SK-N-SH (cell line): ENCODE results near the gene DDX46. TPM values are rescaled to one million over a fixed set of nuclear protein-coding genes. Genes with fewer than 3 reads are reported as not detected.
A peak's percentile ranks its signal among the peaks of the same experiment; 100 is the strongest.
"Not testable (repeated sequence)": the region's sequence is repeated elsewhere in the genome, so short reads cannot be mapped to it uniquely, and the experiment has no call there.

Experiments used
- CTCF ChIA-PET: fragments of 300-600, 350-600 bp; formaldehyde crosslinking; extraction: SDS; loops from one replicate; lab custom pipeline; 2021; lab: Yijun Ruan, JAX
- POLR2A ChIA-PET: fragments of 350-600 bp; sonication (Branson Sonifier 250); formaldehyde crosslinking; extraction: SDS; loops from one replicate; lab custom pipeline; 2020; ENCODE audit warnings: antibody characterized with exemption, inconsistent platforms; lab: Yijun Ruan, JAX
- DNase-seq: peaks from one replicate; pipeline ENCODE4 v3.0.0; 2012
- H2AFZ ChIP-seq: fragments of 200-600 bp; sonication (generic); 2 replicates; pipeline ENCODE4 v1.8.1; 2016; ENCODE audit warnings: antibody characterized with exemption, mild to moderate bottlenecking, low read depth
- H3F3A ChIP-seq: fragments of 200-600 bp; sonication (generic); replicated peaks from 2 replicates; pipeline ENCODE3; 2016; ENCODE audit warnings: antibody characterized with exemption, mild to moderate bottlenecking; ENCODE audit not compliant: insufficient read depth
- H3K27ac ChIP-seq, 2 experiments: fragments of 200-500 bp in 1 of 2; fragments of 200-600 bp in 1 of 2; sonication (Bioruptor generic) in 1 of 2; sonication (generic), shearing (Covaris generic) in 1 of 2; 2 replicates each; pipeline versions ENCODE4 v1.5.1 to v1.6.1; 2014 to 2016; ENCODE audit warnings: low read depth in 2 of 2, inconsistent platforms in 1 of 2, low read length in 1 of 2, mild to moderate bottlenecking in 1 of 2, mixed read lengths in 1 of 2
- H3K27me3 ChIP-seq: fragments of 200-600 bp; sonication (generic), shearing (Covaris generic); 2 replicates; pipeline ENCODE4 v1.6.1; 2016; ENCODE audit warnings: mixed run types; ENCODE audit not compliant: insufficient read depth
- H3K36me3 ChIP-seq, 2 experiments: fragments of 200-500 bp in 1 of 2; fragments of 200-600 bp in 1 of 2; sonication (Bioruptor generic) in 1 of 2; sonication (generic) in 1 of 2; replicated peaks in 1 of 2; 2 replicates each; pipeline versions ENCODE3 to v1.5.1; 2014 to 2016; ENCODE audit warnings: low read length in 1 of 2, mild to moderate bottlenecking in 1 of 2; ENCODE audit not compliant: insufficient read depth in 2 of 2, control insufficient read depth in 1 of 2
- H3K4me1 ChIP-seq, 2 experiments: fragments of 200-500 bp in 1 of 2; fragments of 200-600 bp in 1 of 2; sonication (Bioruptor generic) in 1 of 2; sonication (generic), shearing (Covaris generic) in 1 of 2; 2 replicates each; pipeline versions ENCODE4 v1.5.1 to v1.6.1; 2014 to 2016; ENCODE audit warnings: low read depth in 1 of 2, low read length in 1 of 2, mixed run types in 1 of 2; ENCODE audit not compliant: insufficient read depth in 2 of 2, control insufficient read depth in 1 of 2
- H3K4me2 ChIP-seq: fragments of 200-600 bp; sonication (generic), shearing (Covaris generic); 2 replicates; pipeline ENCODE4 v1.6.1; 2017; ENCODE audit warnings: mixed run types
- H3K4me3 ChIP-seq, 2 experiments: fragments of 200-500 bp in 1 of 2; fragments of 200-600 bp in 1 of 2; sonication (Bioruptor generic) in 1 of 2; sonication (generic), shearing (Covaris generic) in 1 of 2; 2 replicates each; pipeline versions ENCODE4 v1.5.1 to v1.8.1; 2014 to 2016; ENCODE audit warnings: low read depth in 2 of 2, inconsistent platforms in 1 of 2, low read length in 1 of 2, mild to moderate bottlenecking in 1 of 2, mixed read lengths in 1 of 2, moderate library complexity in 1 of 2
- H3K79me2 ChIP-seq: fragments of 200-600 bp; sonication (generic); 2 replicates; pipeline ENCODE4 v1.8.1; 2017; ENCODE audit warnings: mild to moderate bottlenecking; ENCODE audit not compliant: insufficient read depth
- H3K9ac ChIP-seq: fragments of 200-600 bp; sonication (generic); 2 replicates; pipeline ENCODE4 v1.6.1; 2017; ENCODE audit warnings: mixed run types
- H3K9me2 ChIP-seq: fragments of 200-600 bp; sonication (generic); 2 replicates; pipeline ENCODE4 v1.6.1; 2017; ENCODE audit warnings: mixed run types
- H3K9me3 ChIP-seq: fragments of 200-600 bp; sonication (generic); 2 replicates; pipeline ENCODE4 v1.6.1; 2017; ENCODE audit warnings: mixed run types, mild to moderate bottlenecking, moderate library complexity
- H4K20me1 ChIP-seq: fragments of 200-600 bp; sonication (generic); 2 replicates; pipeline ENCODE4 v1.6.1; 2017; ENCODE audit warnings: mild to moderate bottlenecking, mixed run types; ENCODE audit not compliant: insufficient read depth
- CHD2 ChIP-seq: fragments of 150-350 bp; IDR thresholded peaks from 2 replicates; pipeline ENCODE4 v1.6.1; 2018; ENCODE audit warnings: low read length; ENCODE audit not compliant: partially characterized antibody
- EZH2phosphoT487 ChIP-seq: fragments of 200-600 bp; sonication (generic); IDR thresholded peaks from 2 replicates; pipeline ENCODE4 v1.6.1; 2017; ENCODE audit warnings: low read depth, mixed run types, mild to moderate bottlenecking, antibody characterized with exemption, moderate library complexity, borderline replicate concordance
- FOXJ3 ChIP-seq: sonication (generic); formaldehyde crosslinking; IDR thresholded peaks from 2 replicates; pipeline ENCODE4 v1.5.1; 2020; ENCODE audit warnings: mild to moderate bottlenecking, missing genetic modification reagents
- GATA2 ChIP-seq: sonication (generic); formaldehyde crosslinking; IDR thresholded peaks from 2 replicates; pipeline ENCODE4 v1.5.0; 2020; ENCODE audit warnings: mild to moderate bottlenecking, missing genetic modification reagents
- IRF3 ChIP-seq: fragments of 150-350 bp; IDR thresholded peaks from 2 replicates; pipeline ENCODE4 v1.6.1; 2016; ENCODE audit warnings: mild to moderate bottlenecking, low read depth, low read length
- JUND ChIP-seq: IDR thresholded peaks from 2 replicates; pipeline ENCODE4 v1.4.0; 2012
- MEF2A ChIP-seq: IDR thresholded peaks from 2 replicates; pipeline ENCODE4 v1.4.0; 2012; ENCODE audit warnings: low read depth, borderline replicate concordance
- MXI1 ChIP-seq: IDR thresholded peaks from 2 replicates; pipeline ENCODE4 v1.6.1; 2012; ENCODE audit warnings: mild to moderate bottlenecking, low read depth, low read length, improper control_type of control experiment
- NFIC ChIP-seq: IDR thresholded peaks from 2 replicates; pipeline ENCODE4 v1.4.0; 2012; ENCODE audit warnings: borderline replicate concordance
- NRF1 ChIP-seq: IDR thresholded peaks from 2 replicates; pipeline ENCODE4 v1.6.1; 2012; ENCODE audit warnings: low read depth, mild to moderate bottlenecking, low read length
- RAD21 ChIP-seq: IDR thresholded peaks from 2 replicates; pipeline ENCODE4 v1.6.1; 2012; ENCODE audit warnings: mild to moderate bottlenecking, low read length
- RCOR1 ChIP-seq: fragments of 150-350 bp; IDR thresholded peaks from 2 replicates; pipeline ENCODE4 v1.6.1; 2017; ENCODE audit warnings: antibody characterized with exemption, low read length
- RXRA ChIP-seq: IDR thresholded peaks from 2 replicates; pipeline ENCODE4 v1.4.0; 2012; ENCODE audit warnings: low read depth, mild to moderate bottlenecking, borderline replicate concordance
- SIN3A ChIP-seq: IDR thresholded peaks from 2 replicates; pipeline ENCODE4 v1.6.1; 2012; ENCODE audit warnings: low read depth, mild to moderate bottlenecking, low read length, moderate library complexity, borderline replicate concordance
- TCF12 ChIP-seq: IDR thresholded peaks from 2 replicates; pipeline ENCODE4 v1.4.0; 2012
- TEAD4 ChIP-seq: IDR thresholded peaks from 2 replicates; pipeline ENCODE4 v1.4.0; 2012; ENCODE audit warnings: mild to moderate bottlenecking, borderline replicate concordance; ENCODE audit not compliant: insufficient read depth
- USF2 ChIP-seq: fragments of 150-350 bp; IDR thresholded peaks from 2 replicates; pipeline ENCODE4 v1.6.1; 2017; ENCODE audit warnings: antibody characterized with exemption, low read length, low read depth, borderline replicate concordance
- YY1 ChIP-seq: IDR thresholded peaks from 2 replicates; pipeline ENCODE4 v1.4.0; 2012; ENCODE audit warnings: low read depth, mild to moderate bottlenecking
- WGBS: methylation state at CpG from one replicate; pipeline ENCODE4 v1.1.6; 2017; ENCODE audit warnings: low lambda C conversion rate; 5-methylcytosine and 5-hydroxymethylcytosine counted together
- polyA plus RNA-seq, 3 experiments: library from polyadenylated mRNA; depleted of rRNA; stranded (reverse); fragments of >200 nt; gene quantifications; 2 replicates each; pipeline ENCODE4 v1.2.3, GENCODE V29; 2012
- TF ChIP-seq, protein P1 (sequence below): IDR thresholded peaks from 2 replicates; pipeline ENCODE4; 2012
- TF ChIP-seq, protein P2 (sequence below): IDR thresholded peaks from 2 replicates; pipeline ENCODE4 v1.4.0; 2012; ENCODE audit warnings: low read depth, borderline replicate concordance

DDX46 gene
- polyA plus RNA-seq, 1 of the 3 experiments (the other 2 are of a cell fraction) = 20.3 TPM

GRCh38 chr5:134846641-134846960, 88.0 kb downstream of the DDX46 start:
- Histone ChIP-seq H3K9ac (peak overlapping the region; percentile 92), H3K9me2 (no peaks in the 10 kb centered on the region), H3K79me2 (peaks cover 54% of the 10 kb centered on the region), H3K27me3 (no peaks in the 10 kb centered on the region), H3K4me1 (peaks cover 6 to 35% of the 10 kb centered on the region in 2 experiments), H3K9me3 (no peaks in the 10 kb centered on the region), H3K27ac (peak overlapping the region; percentile 87 to 88), H3K36me3 (peaks cover 0 to 37% of the 10 kb centered on the region in 2 experiments), H3K4me2 (peak overlapping the region; percentile 75), H3K4me3 (peak overlapping the region; percentile 65 to 76), H3F3A (peaks cover 47% of the 10 kb centered on the region), H2AFZ (peak overlapping the region; percentile 23), H4K20me1 (peaks cover 18% of the 10 kb centered on the region)
- 4% methylated on average over 11 of the region's 11 CpGs for WGBS
- TF ChIP-seq YY1 (no peak), SIN3A (no peak), RCOR1 (no peak), CHD2 (no peak), RXRA (no peak), TCF12 (no peak), USF2 (no peak), GATA2 (CRISPR knock-in tag) (no peak), IRF3 (no peak), JUND (no peak), FOXJ3 (CRISPR knock-in tag) (no peak), EZH2phosphoT487 (no peak), MXI1 (no peak; the same call in 1 of the 2 replicates), NFIC (no peak), RAD21 (no peak), NRF1 (no peak), TEAD4 (no peak), MEF2A (no peak)
- TF ChIP-seq, protein P1, sequence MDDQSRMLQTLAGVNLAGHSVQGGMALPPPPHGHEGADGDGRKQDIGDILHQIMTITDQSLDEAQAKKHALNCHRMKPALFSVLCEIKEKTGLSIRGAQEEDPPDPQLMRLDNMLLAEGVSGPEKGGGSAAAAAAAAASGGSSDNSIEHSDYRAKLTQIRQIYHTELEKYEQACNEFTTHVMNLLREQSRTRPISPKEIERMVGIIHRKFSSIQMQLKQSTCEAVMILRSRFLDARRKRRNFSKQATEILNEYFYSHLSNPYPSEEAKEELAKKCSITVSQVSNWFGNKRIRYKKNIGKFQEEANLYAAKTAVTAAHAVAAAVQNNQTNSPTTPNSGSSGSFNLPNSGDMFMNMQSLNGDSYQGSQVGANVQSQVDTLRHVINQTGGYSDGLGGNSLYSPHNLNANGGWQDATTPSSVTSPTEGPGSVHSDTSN = no peak
- TF ChIP-seq, protein P2, sequence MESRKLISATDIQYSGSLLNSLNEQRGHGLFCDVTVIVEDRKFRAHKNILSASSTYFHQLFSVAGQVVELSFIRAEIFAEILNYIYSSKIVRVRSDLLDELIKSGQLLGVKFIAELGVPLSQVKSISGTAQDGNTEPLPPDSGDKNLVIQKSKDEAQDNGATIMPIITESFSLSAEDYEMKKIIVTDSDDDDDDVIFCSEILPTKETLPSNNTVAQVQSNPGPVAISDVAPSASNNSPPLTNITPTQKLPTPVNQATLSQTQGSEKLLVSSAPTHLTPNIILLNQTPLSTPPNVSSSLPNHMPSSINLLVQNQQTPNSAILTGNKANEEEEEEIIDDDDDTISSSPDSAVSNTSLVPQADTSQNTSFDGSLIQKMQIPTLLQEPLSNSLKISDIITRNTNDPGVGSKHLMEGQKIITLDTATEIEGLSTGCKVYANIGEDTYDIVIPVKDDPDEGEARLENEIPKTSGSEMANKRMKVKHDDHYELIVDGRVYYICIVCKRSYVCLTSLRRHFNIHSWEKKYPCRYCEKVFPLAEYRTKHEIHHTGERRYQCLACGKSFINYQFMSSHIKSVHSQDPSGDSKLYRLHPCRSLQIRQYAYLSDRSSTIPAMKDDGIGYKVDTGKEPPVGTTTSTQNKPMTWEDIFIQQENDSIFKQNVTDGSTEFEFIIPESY = no peak
- ChIA-PET POLR2A (interaction anchor here (1.2 kb wide), 1 partner anchor 27 kb away, joined by 5 read pairs; the partner anchor contains the start of gene TXNDC15), CTCF (interaction anchor here (0.8 to 1.2 kb wide), 2 partner anchors 58 to 344 kb away, joined by 3 to 5 read pairs; partner anchors contain the start of gene PCBD2)
- peak; percentile 30 for DNase-seq

- H3K27me3 ChIP-seq, H3K9me3 ChIP-seq, H3K9ac ChIP-seq, DNase-seq, H2AFZ ChIP-seq, H3K9me2 ChIP-seq, H3K4me2 ChIP-seq, H3K4me3 ChIP-seq, CTCF ChIA-PET: not testable (repeated sequence)
- peaks cover 22% of the 10 kb centered on the region for H3F3A ChIP-seq
- peaks cover 10 to 54% of the 10 kb centered on the region in 2 experiments for H3K36me3 ChIP-seq
- peak overlapping the region in 1 of 2 experiments; percentile 42; a peak in 1 of 4 replicates for H3K27ac ChIP-seq
- POLR2A ChIA-PET = interaction anchor here (0.8 kb wide), 1 partner anchor 55 kb away, joined by 3 read pairs; the partner anchor contains the start of gene PCBD2
- H4K20me1 ChIP-seq = peaks cover 42% of the 10 kb centered on the region
- peaks cover 6 to 29% of the 10 kb centered on the region in 2 experiments for H3K4me1 ChIP-seq
- peaks cover 83% of the 10 kb centered on the region for H3K79me2 ChIP-seq
- 87% methylated on average over 7 of the region's 7 CpGs for WGBS
These were observed 90.9 kb downstream of the DDX46 start for GRCh38 chr5:134849434-134849933.
